ENCODE measurements around the gene PLVAP. TPM values are rescaled to one million over a fixed set of nuclear protein-coding genes. Genes with fewer than 3 reads are reported as not detected.

PLVAP gene
- total RNA-seq, 1 donor from 2014 or later = 0.94 TPM

DNA sequence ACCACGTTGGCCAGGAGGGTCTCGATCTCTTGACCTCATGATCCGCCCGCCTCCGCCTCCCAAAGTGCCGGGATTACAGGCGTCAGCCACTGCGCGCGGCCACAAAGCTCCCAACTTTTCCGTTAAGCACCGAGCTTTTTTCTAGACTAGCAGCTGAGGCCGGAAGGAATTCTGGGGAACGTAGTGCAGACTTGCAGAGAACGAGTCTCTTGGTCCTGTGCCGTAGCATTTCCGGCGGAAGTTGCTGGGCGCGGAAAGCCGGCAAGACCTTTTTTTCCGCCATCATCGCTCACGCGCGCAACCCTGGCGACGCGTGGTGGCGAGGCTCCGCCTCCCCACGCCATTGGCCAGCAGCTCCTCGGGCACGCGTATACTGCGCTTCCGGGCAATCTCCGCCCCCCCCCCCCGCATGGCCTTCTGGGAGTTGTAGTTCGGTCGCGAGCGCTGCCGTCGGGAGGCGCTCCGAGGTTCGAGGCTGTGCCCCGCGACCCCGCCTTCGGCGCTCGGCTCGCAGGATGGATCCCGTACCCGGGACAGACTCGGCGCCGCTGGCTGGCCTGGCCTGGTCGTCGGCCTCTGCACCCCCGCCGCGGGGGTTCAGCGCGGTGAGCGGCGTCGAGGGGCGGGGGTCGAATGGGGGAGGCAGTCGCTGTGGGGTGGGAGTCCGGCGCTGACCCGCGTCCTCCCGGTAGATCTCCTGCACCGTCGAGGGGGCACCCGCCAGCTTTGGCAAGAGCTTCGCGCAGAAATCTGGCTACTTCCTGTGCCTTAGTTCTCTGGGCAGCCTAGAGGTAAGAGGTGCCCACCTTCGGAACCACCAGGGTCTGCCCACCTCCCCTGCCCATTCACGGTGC is 42.7 kb upstream of the PLVAP start, which contains the start of gene MVB12A:
Gene MVB12A, plus strand, starts transcription at position 427 of the 854 bp plus-strand sequence. Its CDS starts 89 bp downstream, at position 516.
- TF ChIP-seq, protein P1, sequence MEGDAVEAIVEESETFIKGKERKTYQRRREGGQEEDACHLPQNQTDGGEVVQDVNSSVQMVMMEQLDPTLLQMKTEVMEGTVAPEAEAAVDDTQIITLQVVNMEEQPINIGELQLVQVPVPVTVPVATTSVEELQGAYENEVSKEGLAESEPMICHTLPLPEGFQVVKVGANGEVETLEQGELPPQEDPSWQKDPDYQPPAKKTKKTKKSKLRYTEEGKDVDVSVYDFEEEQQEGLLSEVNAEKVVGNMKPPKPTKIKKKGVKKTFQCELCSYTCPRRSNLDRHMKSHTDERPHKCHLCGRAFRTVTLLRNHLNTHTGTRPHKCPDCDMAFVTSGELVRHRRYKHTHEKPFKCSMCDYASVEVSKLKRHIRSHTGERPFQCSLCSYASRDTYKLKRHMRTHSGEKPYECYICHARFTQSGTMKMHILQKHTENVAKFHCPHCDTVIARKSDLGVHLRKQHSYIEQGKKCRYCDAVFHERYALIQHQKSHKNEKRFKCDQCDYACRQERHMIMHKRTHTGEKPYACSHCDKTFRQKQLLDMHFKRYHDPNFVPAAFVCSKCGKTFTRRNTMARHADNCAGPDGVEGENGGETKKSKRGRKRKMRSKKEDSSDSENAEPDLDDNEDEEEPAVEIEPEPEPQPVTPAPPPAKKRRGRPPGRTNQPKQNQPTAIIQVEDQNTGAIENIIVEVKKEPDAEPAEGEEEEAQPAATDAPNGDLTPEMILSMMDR (IDR thresholded peaks at IDR 0.05; ENCODE audit: unreplicated experiment) = no peak
- peak; percentile 94 to 95 for DNase-seq (ENCODE audit: low spot score in 2 of 2, unreplicated experiment in 2 of 2)
- H3K27ac Mint-ChIP-seq = peak within 1 kb of the TSS; percentile 97
- no peaks in the 10 kb centered on the region for H3K27me3 Mint-ChIP-seq (ENCODE audit: low read depth)
- peaks cover 3% of the 10 kb centered on the region for H3K36me3 Mint-ChIP-seq
- no peaks in the 10 kb centered on the region for H3K9me3 Mint-ChIP-seq
- H3K4me1 Mint-ChIP-seq = peaks cover 27% of the 10 kb centered on the region
- peak within 1 kb of the TSS; percentile 84 for H3K4me3 Mint-ChIP-seq

DNA sequence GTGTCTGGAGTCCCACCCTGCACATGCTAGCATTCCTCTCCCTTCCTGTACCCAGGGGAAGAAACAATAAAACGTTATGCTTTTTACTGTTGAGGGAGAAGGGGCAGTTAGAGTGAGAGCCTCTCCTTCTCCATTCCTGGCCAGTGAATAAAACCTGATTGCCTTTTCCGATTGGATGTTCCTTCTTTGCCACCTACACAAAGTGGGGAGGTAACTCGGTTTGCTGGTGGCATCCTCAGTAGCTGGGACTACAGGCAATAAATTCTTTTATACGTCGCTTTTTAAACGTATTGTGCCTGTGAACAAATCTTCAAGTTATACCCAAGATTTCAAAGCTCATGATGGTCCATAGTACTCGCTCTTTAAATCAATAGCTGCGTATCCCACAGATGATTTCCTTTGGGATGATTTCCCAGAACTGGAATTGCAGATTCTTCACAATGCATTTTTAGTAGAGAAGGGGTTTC is 42.0 kb upstream of the PLVAP start:
- H3K27ac Mint-ChIP-seq = peak overlapping the region; percentile 97
- TF ChIP-seq, protein P1 (IDR thresholded peaks at IDR 0.05; ENCODE audit: unreplicated experiment) = no peak
- no peaks in the 10 kb centered on the region for H3K27me3 Mint-ChIP-seq (ENCODE audit: low read depth)
- peaks cover 3% of the 10 kb centered on the region for H3K36me3 Mint-ChIP-seq
- no peak for DNase-seq (ENCODE audit: low spot score in 2 of 2, unreplicated experiment in 2 of 2)
- H3K9me3 Mint-ChIP-seq = no peaks in the 10 kb centered on the region
- peak overlapping the region; percentile 84 for H3K4me3 Mint-ChIP-seq
- H3K4me1 Mint-ChIP-seq = peaks cover 28% of the 10 kb centered on the region

DNA sequence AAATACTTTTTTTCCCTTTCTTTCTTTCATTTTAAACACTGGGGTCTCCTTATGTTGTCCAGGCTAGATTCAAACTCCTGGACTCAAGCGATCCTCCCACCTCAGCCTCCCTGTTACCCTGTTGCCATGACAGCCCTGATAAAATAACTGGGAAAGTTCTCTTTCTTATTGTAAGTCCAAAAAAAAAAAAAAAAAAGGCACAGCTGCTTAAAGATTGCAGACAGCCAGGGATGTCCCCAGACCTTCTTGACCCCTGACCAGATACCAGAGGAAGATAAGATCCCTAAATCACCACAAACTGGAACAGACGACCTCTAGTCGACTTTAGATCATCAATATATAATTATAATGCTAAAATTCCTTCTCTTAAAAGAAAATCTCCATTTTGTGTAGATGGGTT is 41.6 kb upstream of the PLVAP start:
- H3K9me3 Mint-ChIP-seq = no peaks in the 10 kb centered on the region
- no peak for DNase-seq (ENCODE audit: low spot score in 2 of 2, unreplicated experiment in 2 of 2)
- H3K27me3 Mint-ChIP-seq (ENCODE audit: low read depth) = no peaks in the 10 kb centered on the region
- H3K27ac Mint-ChIP-seq = peak overlapping the region; percentile 97
- H3K4me3 Mint-ChIP-seq = peak overlapping the region; percentile 84
- peaks cover 26% of the 10 kb centered on the region for H3K4me1 Mint-ChIP-seq
- TF ChIP-seq, protein P1 (IDR thresholded peaks at IDR 0.05; ENCODE audit: unreplicated experiment) = no peak
- peaks cover 3% of the 10 kb centered on the region for H3K36me3 Mint-ChIP-seq

DNA sequence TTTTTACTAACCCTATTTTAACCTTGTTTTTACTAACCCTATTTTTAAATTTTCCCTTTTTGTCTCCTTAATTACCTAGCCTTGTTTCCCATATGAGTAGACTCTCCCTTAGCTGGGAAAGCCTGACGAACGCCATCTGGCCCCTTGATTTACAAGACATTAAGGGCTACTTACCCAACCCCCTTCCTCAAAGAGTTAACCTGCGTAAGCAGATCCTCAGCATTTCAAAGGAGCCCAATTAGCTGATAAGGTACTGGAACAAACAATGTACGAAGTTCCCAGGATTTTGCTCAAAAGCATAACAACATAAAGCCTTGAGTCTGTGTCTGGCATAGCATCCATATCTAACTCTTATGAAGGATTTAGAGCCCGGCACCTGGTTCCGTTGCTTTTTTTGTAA is 38.0 kb upstream of the PLVAP start:
- Mint-ChIP-seq H3K36me3 (no peaks in the 10 kb centered on the region), H3K27me3 (ENCODE audit: low read depth) (no peaks in the 10 kb centered on the region), H3K4me1 (peaks cover 40% of the 10 kb centered on the region), H3K4me3 (peak overlapping the region; percentile 48), H3K27ac (peak overlapping the region; percentile 95), H3K9me3 (no peaks in the 10 kb centered on the region)
- TF ChIP-seq, protein P1 (IDR thresholded peaks at IDR 0.05; ENCODE audit: unreplicated experiment) = no peak
- DNase-seq (ENCODE audit: low spot score in 2 of 2, unreplicated experiment in 2 of 2) = no peak

DNA sequence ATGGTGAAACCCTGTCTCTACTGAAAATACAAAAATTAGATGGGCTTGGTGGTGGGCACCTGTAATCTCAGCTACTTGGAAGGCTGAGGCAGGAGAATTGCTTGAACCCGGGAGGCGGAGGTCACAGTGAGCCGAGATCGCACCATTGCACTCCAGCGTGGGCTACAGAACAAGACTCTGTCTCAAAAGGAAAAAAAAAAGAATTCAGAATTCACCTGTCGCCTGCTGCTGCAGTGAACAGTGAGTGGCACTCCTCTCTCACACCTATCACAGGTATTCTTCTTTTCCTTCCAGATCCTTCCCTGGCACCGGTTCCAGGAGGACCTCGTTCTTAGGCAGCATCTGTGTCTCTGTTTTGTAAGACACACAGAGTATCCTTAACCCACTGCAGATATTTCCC is 37.0 kb upstream of the PLVAP start:
- DNase-seq (ENCODE audit: low spot score in 2 of 2, unreplicated experiment in 2 of 2) = no peak
- H3K27ac Mint-ChIP-seq = peak overlapping the region; percentile 95

More for the DNA sequence above, 37.0 kb upstream of the PLVAP start:
- H3K36me3 Mint-ChIP-seq = no peaks in the 10 kb centered on the region
- no peaks in the 10 kb centered on the region for H3K27me3 Mint-ChIP-seq (ENCODE audit: low read depth)
- peaks cover 34% of the 10 kb centered on the region for H3K4me1 Mint-ChIP-seq
- no peak overlapping the region for H3K4me3 Mint-ChIP-seq
- TF ChIP-seq, protein P1 (IDR thresholded peaks at IDR 0.05; ENCODE audit: unreplicated experiment) = no peak
- no peaks in the 10 kb centered on the region for H3K9me3 Mint-ChIP-seq
